ENCODE data around the gene TMEM123. TPM values are rescaled to one million over a fixed set of nuclear protein-coding genes. Genes with fewer than 3 reads are reported as not detected.

Gene TMEM123
- total RNA-seq, 2 experiments from 2014 or later: 489 to 694 TPM

- Mint-ChIP-seq H3K36me3 (ENCODE audit: low read depth) (peaks cover 64% of the 10 kb centered on the region), H3K4me1 (peaks cover 37% of the 10 kb centered on the region), H3K27ac (no peak overlapping the region), H3K27me3 (no peaks in the 10 kb centered on the region), H3K4me3 (no peak overlapping the region), H3K9me3 (no peaks in the 10 kb centered on the region)
- CTCF ChIA-PET: interaction anchor here (1.0 to 1.8 kb wide), 4 partner anchors 9 to 218 kb away, joined by 3 to 5 read pairs (median 4); no protein-coding TSS in a partner anchor
- POLR2A ChIA-PET: no interaction called here
- DNase-seq: no peak
Measured at GRCh38 chr11:102395720-102396393, 56.7 kb downstream of the TMEM123 start.

GRCh38 chr11:102393272-102393730 is 59.3 kb downstream of the TMEM123 start:
- Mint-ChIP-seq H3K4me3 (no peak overlapping the region), H3K36me3 (ENCODE audit: low read depth) (peaks cover 67% of the 10 kb centered on the region), H3K27ac (peak overlapping the region; percentile 28), H3K4me1 (peaks cover 46% of the 10 kb centered on the region), H3K9me3 (peaks cover 9% of the 10 kb centered on the region), H3K27me3 (no peaks in the 10 kb centered on the region)
- ChIA-PET CTCF (interaction anchor here (0.8 to 3.8 kb wide), 7 partner anchors 12 to 219 kb away, joined by 3 to 31 read pairs (median 3); no protein-coding TSS in a partner anchor), POLR2A (no interaction called here)
- DNase-seq: no peak

GRCh38 chr11:102391549-102392237 is 60.9 kb downstream of the TMEM123 start:
- CTCF ChIA-PET: interaction anchor here (0.9 to 3.8 kb wide), 17 partner anchors 8 to 151 kb away, joined by 3 to 31 read pairs (median 6); no protein-coding TSS in a partner anchor
- no peak for DNase-seq
- Mint-ChIP-seq H3K4me1 (peaks cover 42% of the 10 kb centered on the region), H3K4me3 (no peak overlapping the region), H3K9me3 (peaks cover 16% of the 10 kb centered on the region), H3K27ac (no peak overlapping the region), H3K27me3 (no peaks in the 10 kb centered on the region), H3K36me3 (ENCODE audit: low read depth) (peaks cover 67% of the 10 kb centered on the region)
- POLR2A ChIA-PET: no interaction called here

DNA sequence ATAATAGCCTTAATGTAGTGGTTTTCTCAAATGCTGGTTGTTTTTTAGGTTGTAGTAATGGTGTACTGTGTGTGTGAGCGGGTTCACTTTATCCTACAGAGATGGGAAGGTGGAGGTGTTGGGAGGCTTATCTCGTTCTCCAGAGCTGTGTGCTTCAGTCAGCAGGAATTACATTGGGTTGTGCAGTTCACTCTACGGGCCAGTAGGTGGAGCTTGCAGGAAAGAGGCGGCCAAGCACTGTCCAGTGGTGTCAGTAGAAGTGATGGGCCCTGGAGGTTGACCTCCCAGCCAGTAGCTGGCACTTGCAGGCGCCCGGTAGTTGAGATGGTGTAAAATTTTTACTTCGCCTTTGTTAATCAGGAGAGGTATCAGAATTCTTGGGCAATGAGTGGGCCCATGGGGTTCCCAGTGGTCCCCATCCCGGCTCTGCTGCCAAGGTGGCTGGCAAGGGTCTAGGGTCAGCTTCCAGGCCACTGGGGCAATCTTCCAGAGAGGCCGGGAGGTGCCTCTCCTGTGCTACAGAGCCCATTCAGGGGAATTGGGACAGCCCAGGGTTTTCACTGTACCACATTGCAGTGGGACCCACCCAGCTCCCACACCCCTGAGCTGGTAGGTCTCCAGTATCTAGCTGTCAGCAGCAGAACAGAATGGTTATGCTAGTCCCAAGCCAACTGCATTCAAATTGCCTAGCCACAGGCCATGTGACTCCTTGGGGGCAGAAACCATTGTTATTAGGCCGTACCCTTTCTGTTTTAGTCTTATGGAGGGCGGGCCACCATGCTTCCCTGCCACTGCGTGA is 61.7 kb downstream of the TMEM123 start:
- H3K9me3 Mint-ChIP-seq: peaks cover 16% of the 10 kb centered on the region
- peaks cover 65% of the 10 kb centered on the region for H3K36me3 Mint-ChIP-seq (ENCODE audit: low read depth)
- no peak overlapping the region for H3K4me3 Mint-ChIP-seq
- peaks cover 43% of the 10 kb centered on the region for H3K4me1 Mint-ChIP-seq
- POLR2A ChIA-PET: no interaction called here
- CTCF ChIA-PET: interaction anchor here (0.7 to 3.8 kb wide), 33 partner anchors 8 to 275 kb away, joined by 3 to 31 read pairs (median 5); no protein-coding TSS in a partner anchor
- DNase-seq: peak; percentile 61
- H3K27ac Mint-ChIP-seq: peak overlapping the region; percentile 3
- H3K27me3 Mint-ChIP-seq: no peaks in the 10 kb centered on the region

DNA sequence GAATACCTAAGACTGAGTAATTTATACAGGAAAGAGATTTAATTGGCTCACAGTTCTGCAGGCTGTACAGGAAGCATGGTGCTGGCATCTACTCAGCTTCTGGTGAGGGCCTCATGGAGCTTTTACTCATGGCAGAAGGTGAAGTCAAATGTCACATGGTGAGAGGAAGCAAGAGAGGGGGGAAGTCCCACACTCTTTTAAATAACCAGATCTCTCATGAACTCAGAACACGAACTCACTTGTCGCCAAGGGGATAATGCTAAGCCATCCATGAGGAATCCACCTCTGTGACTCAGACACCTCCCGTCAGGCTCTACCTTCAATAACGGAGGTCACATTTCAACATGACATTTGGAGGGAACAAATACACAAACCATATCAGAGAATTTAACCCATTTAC is 63.3 kb downstream of the TMEM123 start:
- peaks cover 66% of the 10 kb centered on the region for H3K36me3 Mint-ChIP-seq (ENCODE audit: low read depth)
- H3K4me1 Mint-ChIP-seq: peaks cover 46% of the 10 kb centered on the region
- peaks cover 16% of the 10 kb centered on the region for H3K9me3 Mint-ChIP-seq
- DNase-seq: no peak
- ChIA-PET CTCF (interaction anchor here (0.7 to 2.8 kb wide), 7 partner anchors 10 to 224 kb away, joined by 3 to 13 read pairs (median 6); no protein-coding TSS in a partner anchor), POLR2A (no interaction called here)
- no peak overlapping the region for H3K4me3 Mint-ChIP-seq
- H3K27ac Mint-ChIP-seq: no peak overlapping the region
- H3K27me3 Mint-ChIP-seq: no peaks in the 10 kb centered on the region

GRCh38 chr11:102387043-102387781 is 65.4 kb downstream of the TMEM123 start:
- peaks cover 59% of the 10 kb centered on the region for H3K36me3 Mint-ChIP-seq (ENCODE audit: low read depth)
- DNase-seq: no peak
- no peaks in the 10 kb centered on the region for H3K27me3 Mint-ChIP-seq
- peaks cover 16% of the 10 kb centered on the region for H3K9me3 Mint-ChIP-seq
- no peak overlapping the region for H3K4me3 Mint-ChIP-seq
- ChIA-PET CTCF (no interaction called here), POLR2A (no interaction called here)
- no peak overlapping the region for H3K27ac Mint-ChIP-seq
- H3K4me1 Mint-ChIP-seq: peaks cover 35% of the 10 kb centered on the region

- H3K9me3 Mint-ChIP-seq: peaks cover 16% of the 10 kb centered on the region
- H3K36me3 Mint-ChIP-seq (ENCODE audit: low read depth): peaks cover 61% of the 10 kb centered on the region
- POLR2A ChIA-PET: no interaction called here
- CTCF ChIA-PET: no interaction called here
- no peaks in the 10 kb centered on the region for H3K27me3 Mint-ChIP-seq
- no peak overlapping the region for H3K27ac Mint-ChIP-seq
- no peak for DNase-seq
- no peak overlapping the region for H3K4me3 Mint-ChIP-seq
- H3K4me1 Mint-ChIP-seq: peaks cover 35% of the 10 kb centered on the region
Measured at GRCh38 chr11:102386136-102386734, 66.3 kb downstream of the TMEM123 start.

- ChIA-PET POLR2A (no interaction called here), CTCF (no interaction called here)
- H3K4me3 Mint-ChIP-seq: no peak overlapping the region
- H3K9me3 Mint-ChIP-seq: peaks cover 16% of the 10 kb centered on the region
- DNase-seq: no peak
- peaks cover 66% of the 10 kb centered on the region for H3K36me3 Mint-ChIP-seq (ENCODE audit: low read depth)
- H3K27ac Mint-ChIP-seq: no peak overlapping the region
- peaks cover 28% of the 10 kb centered on the region for H3K4me1 Mint-ChIP-seq
- H3K27me3 Mint-ChIP-seq: no peaks in the 10 kb centered on the region
Measured at GRCh38 chr11:102385085-102386007, 67.2 kb downstream of the TMEM123 start.

DNA sequence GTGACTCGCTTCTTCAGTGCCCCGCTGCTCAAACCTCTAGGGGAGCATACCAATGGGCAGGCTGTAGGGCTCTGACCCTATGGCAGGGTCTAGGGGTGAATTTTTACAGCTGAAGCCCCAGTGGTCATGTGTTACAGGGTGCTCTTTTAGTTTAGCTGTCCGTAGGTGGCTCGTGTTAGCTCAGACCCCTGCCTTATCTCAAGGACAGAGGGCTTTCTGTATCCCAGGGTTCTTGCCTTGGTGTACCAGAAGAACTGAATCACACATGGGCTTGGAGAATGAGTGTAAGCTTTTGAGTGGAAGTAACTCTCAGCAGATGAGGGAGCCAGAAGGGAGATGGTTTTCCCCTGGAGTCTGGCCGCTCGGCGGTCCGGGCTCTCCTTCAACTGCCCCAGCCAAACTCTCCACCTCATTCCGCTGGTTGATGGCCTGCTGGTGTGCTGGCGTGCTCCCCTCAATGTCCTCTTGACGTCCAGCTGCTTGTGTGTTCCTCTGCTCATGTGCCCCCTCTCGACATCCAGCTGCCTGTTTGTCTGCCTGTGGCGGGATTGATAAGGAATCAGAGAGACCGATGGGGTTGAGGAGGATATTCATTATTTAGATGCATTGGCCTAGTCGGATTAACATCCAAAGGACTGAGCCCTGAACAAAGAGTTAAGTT is 68.0 kb downstream of the TMEM123 start:
- no peak overlapping the region for H3K27ac Mint-ChIP-seq
- peaks cover 14% of the 10 kb centered on the region for H3K9me3 Mint-ChIP-seq
- POLR2A ChIA-PET: interaction anchor here (1.2 kb wide), 1 partner anchor 40 kb away, joined by 3 read pairs; no protein-coding TSS in a partner anchor

GRCh38 chr11:102383839-102384238 is 68.7 kb downstream of the TMEM123 start:
- Mint-ChIP-seq H3K27me3 (no peaks in the 10 kb centered on the region), H3K4me1 (peaks cover 19% of the 10 kb centered on the region)

More for the DNA sequence above, 68.0 kb downstream of the TMEM123 start:
- Mint-ChIP-seq H3K4me3 (no peak overlapping the region), H3K27me3 (no peaks in the 10 kb centered on the region), H3K36me3 (ENCODE audit: low read depth) (peaks cover 69% of the 10 kb centered on the region), H3K4me1 (peaks cover 25% of the 10 kb centered on the region)
- CTCF ChIA-PET: interaction anchor here (0.6 to 0.9 kb wide), 3 partner anchors 9 to 161 kb away, joined by 3 read pairs; no protein-coding TSS in a partner anchor
- DNase-seq: no peak

More at GRCh38 chr11:102383839-102384238, 68.7 kb downstream of the TMEM123 start:
- Mint-ChIP-seq H3K27ac (no peak overlapping the region), H3K36me3 (ENCODE audit: low read depth) (peaks cover 69% of the 10 kb centered on the region), H3K9me3 (peaks cover 8% of the 10 kb centered on the region), H3K4me3 (no peak overlapping the region)
- ChIA-PET POLR2A (interaction anchor here (1.2 kb wide), 1 partner anchor 40 kb away, joined by 3 read pairs; no protein-coding TSS in a partner anchor), CTCF (interaction anchor here (0.6 to 0.9 kb wide), 3 partner anchors 9 to 161 kb away, joined by 3 read pairs; no protein-coding TSS in a partner anchor)
- DNase-seq: no peak

All from activated CD4-positive, alpha-beta T cell treated with anti-CD3 and anti-CD28 coated beads, Interleukin-2, amount 10 ng/mL, durations not matched to agents 7 days and 5 days (primary cell).